Thyroid gland (tissue), 4 donors: Measurements from ENCODE around the gene CFAP53.

Source experiments
- CTCF ChIP-seq, 6 experiments: fragments of 200-600 bp in 3 of 6; fragments of 450-650 bp in 3 of 6; sonication (generic) in 3 of 6; IDR thresholded peaks; one replicate each; pipeline ENCODE4 v1.5.1; 2016 to 2019; ENCODE audit warnings: antibody characterized with exemption in 6 of 6, mild to moderate bottlenecking in 2 of 6, inconsistent platforms in 1 of 6, moderate library complexity in 1 of 6
- POLR2A ChIP-seq, 2 donors: fragments of 450-650 bp; IDR thresholded peaks; one replicate each; pipeline ENCODE4 v1.6.1; 2017; ENCODE audit warnings: antibody characterized with exemption in 2 of 2, mild to moderate bottlenecking in 2 of 2, moderate library complexity in 1 of 2

GRCh38 chr18:50289108-50289443, 22.8 kb upstream of the CFAP53 start:
- TF ChIP-seq POLR2A (IDR thresholded peaks at IDR 0.05) (no peak), CTCF (IDR thresholded peaks at IDR 0.05) (no peak)
